RWPE2 (cell line): ENCODE measurements around the gene KRT35.

Source experiments
- ATAC-seq: fragments of 200-7000 bp; cut with Tn5 transposase; 3 replicates; pipeline ENCODE4 v1.9.1; 2021; ENCODE audit warnings: low read depth
- DNase-seq: peaks from one replicate; pipeline ENCODE4 v3.0.0-alpha.2; 2020; ENCODE audit warnings: low spot score
- H3K27ac ChIP-seq: fragments of 450-650 bp; 2 replicates; pipeline ENCODE4 v1.5.1; 2017; ENCODE audit warnings: mild to moderate bottlenecking; ENCODE audit not compliant: poor library complexity, severe bottlenecking
- H3K27me3 ChIP-seq: fragments of 250-450 bp; sonication (Bioruptor Pico); 2 replicates; pipeline ENCODE4 v1.5.1; 2021; ENCODE audit warnings: mild to moderate bottlenecking, moderate library complexity; ENCODE audit not compliant: insufficient read depth, poor library complexity, severe bottlenecking
- H3K36me3 ChIP-seq: fragments of 250-450 bp; sonication (Bioruptor Pico); 2 replicates; pipeline ENCODE4 v1.5.1; 2020; ENCODE audit warnings: low read depth, mild to moderate bottlenecking, moderate library complexity
- H3K4me1 ChIP-seq: fragments of 250-450 bp; sonication (Bioruptor Pico); 2 replicates; pipeline ENCODE4 v1.5.1; 2021; ENCODE audit warnings: mild to moderate bottlenecking, moderate library complexity; ENCODE audit not compliant: insufficient read depth, poor library complexity, severe bottlenecking
- H3K4me3 ChIP-seq: fragments of 250-450 bp; sonication (Bioruptor Pico); 2 replicates; pipeline ENCODE4 v1.5.1; 2021; ENCODE audit warnings: mild to moderate bottlenecking, moderate library complexity; ENCODE audit not compliant: severe bottlenecking
- H3K9me3 ChIP-seq: fragments of 250-450 bp; sonication (Bioruptor Pico); 2 replicates; pipeline ENCODE4 v1.5.1; 2021; ENCODE audit warnings: mild to moderate bottlenecking, moderate library complexity; ENCODE audit not compliant: severe bottlenecking
- CTCF ChIP-seq: fragments of 450-650 bp; IDR thresholded peaks from one replicate; pipeline ENCODE4 v1.5.1; 2017; ENCODE audit warnings: mild to moderate bottlenecking, moderate library complexity; ENCODE audit not compliant: poor library complexity, severe bottlenecking

Gene KRT35

GRCh38 chr17:41494524-41494923, 13.6 kb upstream of the KRT35 start:
- DNase-seq (no peak), ATAC-seq (no peak)
- Histone ChIP-seq H3K27ac (no peak overlapping the region), H3K4me1 (peaks cover 18% of the 10 kb centered on the region), H3K4me3 (no peak overlapping the region), H3K27me3 (no peaks in the 10 kb centered on the region), H3K9me3 (no peaks in the 10 kb centered on the region), H3K36me3 (no peaks in the 10 kb centered on the region)
- no peak for TF ChIP-seq CTCF

DNA sequence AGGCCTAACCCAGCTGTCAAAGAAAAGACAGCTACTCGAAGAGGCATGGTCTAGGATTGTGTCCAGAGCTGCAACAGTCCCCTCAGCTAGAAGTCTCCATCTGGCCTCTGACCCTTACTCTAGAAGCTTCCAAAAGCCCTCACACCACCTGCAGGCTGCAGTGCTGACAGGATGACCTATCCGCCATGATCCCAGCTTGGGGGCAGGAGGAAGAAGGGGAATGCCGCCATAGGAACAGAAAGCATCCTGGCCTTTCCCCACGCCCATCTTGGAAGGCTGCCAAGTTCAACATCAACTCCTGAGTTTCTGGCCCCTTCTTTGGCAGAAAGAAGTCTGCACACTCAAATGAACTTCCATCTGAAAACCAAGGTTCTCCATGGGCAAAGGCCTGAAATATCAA, 11.8 kb upstream of the KRT35 start:
- DNase-seq (no peak), ATAC-seq (no peak)
- no peak for TF ChIP-seq CTCF
- Histone ChIP-seq H3K4me1 (peaks cover 11% of the 10 kb centered on the region), H3K4me3 (no peak overlapping the region), H3K27me3 (no peaks in the 10 kb centered on the region), H3K27ac (no peak overlapping the region), H3K9me3 (no peaks in the 10 kb centered on the region), H3K36me3 (no peaks in the 10 kb centered on the region)

GRCh38 chr17:41492351-41492750, 11.4 kb upstream of the KRT35 start:
- peaks cover 11% of the 10 kb centered on the region for H3K4me1 ChIP-seq
- no peaks in the 10 kb centered on the region for H3K27me3 ChIP-seq
- TF ChIP-seq CTCF: no peak
- H3K36me3 ChIP-seq: no peaks in the 10 kb centered on the region
- no peak overlapping the region for H3K4me3 ChIP-seq
- no peaks in the 10 kb centered on the region for H3K9me3 ChIP-seq
- no peak overlapping the region for H3K27ac ChIP-seq
- DNase-seq (no peak), ATAC-seq (no peak)

- ATAC-seq: no peak
- no peaks in the 10 kb centered on the region for H3K27me3 ChIP-seq
- no peak overlapping the region for H3K27ac ChIP-seq
Measured at GRCh38 chr17:41491476-41491875, 10.5 kb upstream of the KRT35 start.

More at GRCh38 chr17:41491476-41491875, 10.5 kb upstream of the KRT35 start:
- no peak for TF ChIP-seq CTCF
- Histone ChIP-seq H3K36me3 (no peaks in the 10 kb centered on the region), H3K9me3 (no peaks in the 10 kb centered on the region), H3K4me3 (no peak overlapping the region), H3K4me1 (peaks cover 7% of the 10 kb centered on the region)
- no peak for DNase-seq
